ENCODE measurements around the gene DSCAM.

- TF ChIP-seq POLR2A (IDR thresholded peaks at IDR 0.05) (no peak), CTCF (IDR thresholded peaks at IDR 0.05) (no peak)
These were observed 233.4 kb downstream of the DSCAM start for GRCh38 chr21:40613546-40614030.
